GM19438 (cell line): ENCODE measurements around the gene PDZRN3.
A peak's percentile ranks its signal among the peaks of the same experiment; 100 is the strongest.

ENCODE experiments used
- ATAC-seq: cut with Tn5 transposase; IDR thresholded peaks from one replicate; pipeline ENCODE4 v1.9.1; 2021; ENCODE audit warnings: low read depth; ENCODE audit not compliant: unreplicated experiment

Gene PDZRN3

GRCh38 chr3:73530022-73530396 is 94.7 kb downstream of the PDZRN3 start:
- no peak for ATAC-seq

DNA sequence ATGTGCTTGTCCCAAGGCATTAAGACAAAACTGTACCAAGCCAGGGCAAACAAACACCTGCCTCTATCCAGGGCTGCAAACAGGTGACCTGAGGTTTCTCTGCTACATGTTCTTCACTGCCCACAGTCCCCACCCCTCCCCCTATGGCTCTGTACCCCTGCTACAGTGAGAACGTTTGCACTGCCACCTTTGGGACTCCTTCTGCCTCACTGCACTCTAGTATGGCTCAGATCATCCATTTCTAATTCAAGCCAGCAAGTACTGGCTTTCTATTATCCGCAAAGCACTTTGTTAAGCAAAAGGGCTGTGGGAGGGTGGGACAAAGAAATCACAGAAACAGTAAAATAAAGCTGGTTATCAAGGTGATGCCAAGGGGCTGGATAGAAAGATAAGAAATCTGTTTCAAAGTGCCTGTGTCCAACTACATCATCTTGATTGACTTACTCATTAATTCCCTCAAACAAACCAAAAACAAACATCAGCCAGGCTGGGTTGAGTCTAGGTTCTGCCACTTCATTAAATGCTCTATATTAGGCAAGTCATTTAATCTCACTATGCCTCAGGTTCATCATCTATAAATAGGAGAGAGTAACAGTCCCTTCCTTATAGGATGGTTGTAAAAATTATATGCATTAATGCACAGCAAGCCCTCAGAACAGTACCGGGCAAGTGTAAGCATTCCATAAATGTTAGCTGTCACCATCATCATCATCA is 95.3 kb downstream of the PDZRN3 start:
- no peak for ATAC-seq

DNA sequence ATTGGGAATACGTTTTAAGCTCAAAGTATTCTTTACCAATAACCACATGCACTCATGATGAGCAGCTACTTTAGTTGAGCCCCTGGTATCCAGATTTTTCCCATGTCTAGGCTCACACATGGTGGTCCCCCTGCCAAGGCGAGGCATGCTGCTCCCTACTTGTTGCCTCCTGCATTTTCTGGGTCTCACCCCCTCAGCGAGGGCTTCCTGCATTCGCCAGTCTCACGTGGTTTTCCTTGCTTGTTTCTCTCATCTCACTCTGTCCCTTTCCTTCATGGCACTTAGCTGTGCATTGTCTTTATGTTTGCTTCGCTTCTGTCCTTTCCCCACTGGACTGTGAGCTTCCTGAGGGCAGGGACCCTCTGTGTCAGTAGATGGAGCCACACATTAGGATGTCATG is 99.2 kb downstream of the PDZRN3 start:
- no peak for ATAC-seq

DNA sequence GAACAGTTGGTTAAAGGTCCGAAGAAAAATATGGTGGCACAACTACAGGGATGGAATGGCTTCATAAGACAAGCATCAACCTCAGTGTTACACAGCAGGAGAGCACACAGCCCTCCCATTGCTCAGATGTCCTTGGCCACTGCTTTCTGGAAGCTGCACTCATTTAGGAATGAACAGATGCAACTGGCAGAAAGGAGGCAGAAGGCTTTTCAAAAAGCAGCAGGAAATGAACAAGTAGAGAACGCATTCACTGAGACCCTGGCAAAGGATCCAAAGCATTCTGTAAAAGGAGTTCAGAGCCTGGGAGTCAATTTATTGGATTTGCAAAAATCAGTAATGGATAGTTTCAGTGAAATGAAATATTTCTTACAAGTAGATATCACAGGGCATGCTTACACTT is 101.1 kb downstream of the PDZRN3 start:
- ATAC-seq: no peak

- no peak for ATAC-seq
Observed at GRCh38 chr3:73521734-73522336, 102.9 kb downstream of the PDZRN3 start.

- no peak for ATAC-seq
Observed at GRCh38 chr3:73520931-73521461, 103.7 kb downstream of the PDZRN3 start.

DNA sequence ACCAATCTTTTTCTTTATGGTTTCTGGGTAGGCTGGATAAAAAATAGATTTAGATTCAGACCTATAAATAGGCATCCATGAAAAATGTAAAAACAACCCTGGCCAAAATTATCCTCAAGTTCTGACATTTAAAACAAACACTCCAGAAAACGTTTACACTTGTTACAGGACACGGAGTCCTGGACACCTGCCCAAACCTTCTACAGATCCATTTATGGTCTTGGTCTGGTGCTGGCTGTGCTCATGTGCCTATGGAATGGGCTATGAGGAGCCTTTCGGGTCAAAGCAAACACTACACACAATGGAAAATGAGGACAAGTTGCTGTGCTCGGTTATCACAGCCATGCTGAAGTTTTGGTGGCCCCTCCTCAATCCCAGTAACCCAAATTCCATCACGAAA is 108.1 kb downstream of the PDZRN3 start:
- ATAC-seq: no peak

DNA sequence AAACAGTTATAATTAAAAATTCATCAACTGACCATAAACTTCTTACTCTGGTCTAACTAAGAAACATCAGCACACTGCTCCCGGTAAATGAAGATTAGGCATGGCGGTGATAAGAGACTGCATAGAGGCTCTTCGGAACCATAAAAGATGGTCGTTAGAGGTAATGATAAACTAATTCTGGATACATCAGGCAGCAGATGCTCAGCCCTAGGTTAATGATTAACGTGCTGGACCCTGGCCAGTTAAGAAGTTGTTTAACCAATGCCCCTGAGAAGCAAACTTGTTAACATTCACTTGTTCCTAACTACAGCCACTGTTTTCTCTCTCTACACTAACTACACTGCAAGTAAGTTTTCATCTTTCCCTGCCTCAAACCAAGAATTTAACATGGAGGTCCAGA is 111.5 kb downstream of the PDZRN3 start:
- ATAC-seq: no peak

DNA sequence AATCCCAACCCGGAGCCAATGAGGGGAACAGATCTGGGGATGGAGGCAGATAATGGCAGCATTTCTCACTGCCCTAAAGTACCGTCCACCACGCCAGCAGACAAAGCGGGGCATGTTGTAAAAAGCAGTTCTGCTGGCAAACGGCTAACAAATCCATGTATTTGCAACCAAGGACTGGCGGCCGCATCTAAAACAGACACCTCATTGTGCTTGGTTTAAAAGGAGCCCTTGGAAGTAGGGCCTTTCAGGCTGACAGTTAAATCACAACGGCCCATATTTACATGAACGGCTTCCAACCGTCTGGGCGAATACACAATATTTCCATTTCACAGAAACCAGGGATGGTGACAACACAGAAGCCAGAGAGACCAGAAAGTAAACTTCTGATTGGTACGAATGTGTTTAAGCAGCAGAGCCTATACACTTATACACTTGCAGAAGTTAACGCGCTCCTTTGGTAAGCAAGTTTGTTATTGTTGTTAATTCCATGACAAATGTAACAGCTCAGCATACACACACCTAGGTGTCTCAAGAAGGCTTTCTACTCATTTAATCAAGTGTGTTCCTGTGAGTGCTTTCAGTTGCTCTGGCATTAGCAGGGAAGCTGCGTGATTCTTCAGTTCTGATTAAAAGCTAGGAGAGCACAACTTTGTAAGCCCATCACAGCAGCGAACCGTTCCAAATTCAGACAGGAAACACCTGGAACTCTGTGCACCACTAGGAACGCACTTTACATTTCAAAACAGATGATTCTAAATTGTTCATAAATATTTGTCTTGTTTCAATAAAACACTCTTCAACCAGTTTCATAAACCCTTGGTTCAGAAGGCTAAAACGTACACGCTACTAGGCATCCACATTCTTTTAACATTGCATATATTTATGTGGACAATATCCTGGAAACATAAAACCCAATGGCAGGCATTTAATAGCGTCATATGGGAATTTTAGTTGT is 112.9 kb downstream of the PDZRN3 start:
- ATAC-seq: no peak

DNA sequence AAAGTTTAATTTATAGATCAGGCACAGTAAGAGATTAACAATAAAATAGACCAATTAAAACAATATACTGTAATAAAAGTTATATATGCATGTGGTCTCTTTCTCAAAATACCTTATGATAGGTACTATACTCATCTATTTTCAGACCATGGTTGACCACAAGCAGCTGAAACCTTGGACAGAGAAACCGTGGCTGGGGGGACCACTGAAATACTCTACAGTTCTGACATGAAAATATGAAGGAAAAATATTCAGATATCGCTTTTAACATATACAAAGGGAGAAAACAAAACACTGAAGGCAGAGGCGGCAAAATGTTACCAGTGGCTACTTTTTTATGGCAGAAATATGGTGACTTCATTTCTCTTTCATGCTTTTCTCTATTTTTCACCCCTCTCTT is 114.0 kb downstream of the PDZRN3 start:
- ATAC-seq: no peak

DNA sequence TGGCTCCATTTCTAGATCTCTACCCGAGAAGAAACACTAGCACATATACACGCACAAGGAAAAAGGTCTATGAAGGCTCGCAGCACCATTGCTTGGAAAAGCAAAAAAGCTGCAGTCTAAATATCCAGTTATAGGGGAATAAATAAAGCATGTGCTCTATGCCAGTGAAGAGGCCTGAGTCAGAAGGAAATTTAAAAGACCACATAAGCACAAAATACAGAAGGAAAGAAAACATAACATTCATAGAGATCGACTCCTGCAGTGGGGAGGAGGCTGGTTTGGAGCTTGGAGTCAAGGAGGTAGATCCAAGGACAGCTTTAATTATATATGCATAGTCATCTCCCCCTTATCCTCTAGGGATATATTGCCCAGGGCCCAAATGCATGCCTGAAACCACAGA is 114.4 kb downstream of the PDZRN3 start:
- ATAC-seq: no peak

DNA sequence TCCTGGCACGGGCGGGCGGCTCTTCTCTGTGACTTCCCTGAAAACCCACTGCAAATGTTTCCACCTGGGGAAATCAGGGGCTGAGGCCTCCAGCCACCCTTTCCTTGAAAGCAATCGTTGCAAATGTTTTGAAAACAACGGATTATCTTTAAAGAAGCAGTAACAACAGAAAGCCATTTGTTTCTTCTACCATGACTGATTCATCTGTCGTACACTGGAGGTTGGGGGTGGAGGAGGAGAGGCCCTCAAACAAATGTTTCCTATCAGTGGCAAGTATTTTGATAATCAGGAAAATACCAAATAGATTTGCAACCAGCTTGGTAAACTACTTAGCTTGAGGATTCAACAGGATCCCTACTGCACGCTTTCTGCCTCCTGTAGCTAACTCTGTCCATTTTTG is 114.9 kb downstream of the PDZRN3 start:
- no peak for ATAC-seq

DNA sequence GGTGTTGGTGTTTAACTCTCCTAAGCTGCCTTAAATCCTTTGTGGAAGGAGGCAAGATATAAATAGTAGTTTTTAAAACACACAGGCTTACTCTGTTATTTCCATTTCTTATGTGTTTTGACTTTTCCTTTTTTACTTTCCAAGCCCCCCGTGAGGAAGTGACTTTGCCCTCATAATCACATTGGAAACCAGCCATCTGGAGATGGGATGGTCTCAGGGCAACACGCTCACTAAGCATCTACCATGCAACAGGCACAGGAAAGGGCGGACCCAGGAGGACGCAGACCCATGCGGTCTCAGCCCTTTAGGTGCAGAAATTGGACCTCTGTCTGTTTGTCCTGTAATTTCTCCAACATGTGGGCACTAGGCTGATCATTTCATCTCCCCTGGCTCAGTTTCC is 115.7 kb downstream of the PDZRN3 start:
- no peak for ATAC-seq

- peak; percentile 69 for ATAC-seq
Observed at GRCh38 chr3:73508330-73508954, 116.3 kb downstream of the PDZRN3 start.

- no peak for ATAC-seq
Observed at GRCh38 chr3:73504852-73505251, 119.9 kb downstream of the PDZRN3 start.

DNA sequence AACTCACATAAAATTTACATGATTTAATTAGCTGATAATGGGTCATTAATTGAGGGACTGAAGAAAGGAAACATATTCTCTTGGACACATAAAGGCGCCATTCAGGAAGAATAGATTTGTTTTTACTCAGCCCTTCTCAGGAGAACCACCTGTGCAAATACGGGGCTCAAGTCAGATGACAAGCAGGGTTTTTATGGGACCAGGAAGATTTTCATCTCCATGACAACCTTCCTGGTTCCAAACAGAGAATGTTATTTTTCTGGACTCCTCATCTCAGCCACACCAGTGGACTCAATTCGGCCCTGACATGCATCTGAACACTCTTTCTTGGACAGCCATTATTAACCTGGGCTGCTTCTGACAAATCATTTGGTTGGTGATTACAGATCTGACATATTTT is 120.5 kb downstream of the PDZRN3 start:
- no peak for ATAC-seq

GRCh38 chr3:73503781-73504180 is 121.0 kb downstream of the PDZRN3 start:
- no peak for ATAC-seq

GRCh38 chr3:73502609-73503583 is 121.8 kb downstream of the PDZRN3 start:
- no peak for ATAC-seq

GRCh38 chr3:73500321-73500720 is 124.4 kb downstream of the PDZRN3 start:
- no peak for ATAC-seq

DNA sequence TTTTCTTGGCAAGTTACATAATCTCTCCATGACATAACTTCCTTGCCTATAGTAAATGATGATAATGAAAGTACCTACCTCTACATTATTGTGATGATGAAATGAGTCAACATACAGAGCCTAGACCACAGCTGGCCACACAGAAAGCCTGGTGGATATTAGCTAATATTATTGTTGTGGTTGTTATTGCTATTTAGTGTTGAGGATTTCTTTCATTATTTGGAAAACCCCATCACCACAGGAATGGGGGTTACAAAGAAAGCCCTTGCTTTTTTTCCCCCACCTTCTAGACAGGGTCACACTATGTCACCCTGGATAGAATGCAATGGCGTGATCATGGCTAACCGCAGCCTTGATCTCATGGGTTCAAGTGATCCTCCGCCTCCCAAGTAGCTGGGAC is 125.0 kb downstream of the PDZRN3 start:
- no peak for ATAC-seq
